ENCODE measurements around the gene BCDIN3D. TPM values are rescaled to one million over a fixed set of nuclear protein-coding genes. Genes with fewer than 3 reads are reported as not detected.
"Not testable (repeated sequence)": the region's sequence is repeated elsewhere in the genome, so short reads cannot be mapped to it uniquely, and the experiment has no call there.

Gene BCDIN3D
- total RNA-seq, 4 donors from 2014 or later, result 3.2 to 7.4 (median 6.3) TPM

DNA sequence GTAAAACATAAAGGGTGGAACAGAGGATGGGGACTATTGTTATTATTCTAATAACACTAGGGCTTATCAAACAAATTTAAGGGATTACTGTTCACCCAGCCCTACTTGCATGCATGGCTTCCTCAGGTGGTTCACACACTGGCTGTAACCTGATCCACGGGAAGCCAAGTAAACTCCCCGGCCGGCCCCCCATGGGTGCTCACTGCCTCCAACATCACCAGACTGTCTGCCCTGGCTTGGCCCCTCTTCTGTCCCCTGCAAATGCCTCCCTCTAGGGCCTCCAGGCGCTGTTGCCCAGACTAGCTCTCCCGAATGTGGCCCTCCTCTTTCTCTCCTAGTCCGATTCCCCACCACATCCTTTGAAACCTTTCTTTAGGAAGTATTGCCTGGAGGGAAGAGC is 42.2 kb upstream of the BCDIN3D start:
- TF ChIP-seq, protein P1, sequence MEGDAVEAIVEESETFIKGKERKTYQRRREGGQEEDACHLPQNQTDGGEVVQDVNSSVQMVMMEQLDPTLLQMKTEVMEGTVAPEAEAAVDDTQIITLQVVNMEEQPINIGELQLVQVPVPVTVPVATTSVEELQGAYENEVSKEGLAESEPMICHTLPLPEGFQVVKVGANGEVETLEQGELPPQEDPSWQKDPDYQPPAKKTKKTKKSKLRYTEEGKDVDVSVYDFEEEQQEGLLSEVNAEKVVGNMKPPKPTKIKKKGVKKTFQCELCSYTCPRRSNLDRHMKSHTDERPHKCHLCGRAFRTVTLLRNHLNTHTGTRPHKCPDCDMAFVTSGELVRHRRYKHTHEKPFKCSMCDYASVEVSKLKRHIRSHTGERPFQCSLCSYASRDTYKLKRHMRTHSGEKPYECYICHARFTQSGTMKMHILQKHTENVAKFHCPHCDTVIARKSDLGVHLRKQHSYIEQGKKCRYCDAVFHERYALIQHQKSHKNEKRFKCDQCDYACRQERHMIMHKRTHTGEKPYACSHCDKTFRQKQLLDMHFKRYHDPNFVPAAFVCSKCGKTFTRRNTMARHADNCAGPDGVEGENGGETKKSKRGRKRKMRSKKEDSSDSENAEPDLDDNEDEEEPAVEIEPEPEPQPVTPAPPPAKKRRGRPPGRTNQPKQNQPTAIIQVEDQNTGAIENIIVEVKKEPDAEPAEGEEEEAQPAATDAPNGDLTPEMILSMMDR (IDR thresholded peaks at IDR 0.05), result no peak
- no peak for TF ChIP-seq POLR2A (IDR thresholded peaks at IDR 0.05)

DNA sequence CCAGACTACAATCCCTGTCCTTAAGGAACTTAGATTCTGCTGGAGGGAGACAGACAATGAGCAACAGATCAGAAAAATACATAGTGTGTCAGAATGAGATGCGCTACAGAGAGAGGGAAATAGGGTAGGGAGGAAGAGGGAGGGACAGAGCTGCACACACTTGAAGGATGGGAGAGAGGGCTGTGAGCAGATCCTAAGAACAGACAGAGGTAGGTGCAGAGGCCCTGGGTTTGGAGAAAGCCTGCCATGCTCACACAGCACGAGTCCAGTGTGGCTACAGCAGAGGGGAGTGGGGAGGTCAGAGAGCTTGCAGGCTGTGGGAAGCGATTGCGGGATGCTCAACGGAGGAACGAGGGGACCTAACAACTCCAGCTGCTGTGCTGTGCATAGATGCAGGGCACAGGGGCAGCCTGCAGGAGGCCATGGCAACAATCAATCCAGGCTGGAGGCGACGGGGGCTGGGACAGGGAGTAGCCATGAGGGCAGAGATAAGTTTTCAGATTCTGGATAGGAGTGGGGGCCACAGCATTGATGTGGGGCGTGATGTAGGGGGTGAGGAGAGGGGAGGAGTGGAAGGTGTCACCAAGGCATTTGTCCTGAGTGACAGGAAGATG is 40.1 kb upstream of the BCDIN3D start:
- intact Hi-C loops (cut with DNase I; ENCODE audit: low total_unique reads), result no loop called here
- H3K4me3 ChIP-seq (ENCODE audit: low read depth, poor library complexity, severe bottlenecking), result no peak overlapping the region
- no peak for TF ChIP-seq POLR2A (IDR thresholded peaks at IDR 0.05)
- TF ChIP-seq, protein P1 (IDR thresholded peaks at IDR 0.05), result no peak
- no peak for DNase-seq (ENCODE audit: low spot score in 2 of 2)
- 80 to 91% methylated on average over 9 of the region's 9 CpGs for WGBS, 2 donors

More for the DNA sequence above, 42.2 kb upstream of the BCDIN3D start:
- intact Hi-C loops (cut with DNase I; ENCODE audit: low total_unique reads), result no loop called here
- 70 to 74% methylated on average over 6 of the region's 6 CpGs for WGBS, 2 donors
- H3K4me3 ChIP-seq (ENCODE audit: low read depth, poor library complexity, severe bottlenecking), result no peak overlapping the region
- no peak for DNase-seq (ENCODE audit: low spot score in 2 of 2)

DNA sequence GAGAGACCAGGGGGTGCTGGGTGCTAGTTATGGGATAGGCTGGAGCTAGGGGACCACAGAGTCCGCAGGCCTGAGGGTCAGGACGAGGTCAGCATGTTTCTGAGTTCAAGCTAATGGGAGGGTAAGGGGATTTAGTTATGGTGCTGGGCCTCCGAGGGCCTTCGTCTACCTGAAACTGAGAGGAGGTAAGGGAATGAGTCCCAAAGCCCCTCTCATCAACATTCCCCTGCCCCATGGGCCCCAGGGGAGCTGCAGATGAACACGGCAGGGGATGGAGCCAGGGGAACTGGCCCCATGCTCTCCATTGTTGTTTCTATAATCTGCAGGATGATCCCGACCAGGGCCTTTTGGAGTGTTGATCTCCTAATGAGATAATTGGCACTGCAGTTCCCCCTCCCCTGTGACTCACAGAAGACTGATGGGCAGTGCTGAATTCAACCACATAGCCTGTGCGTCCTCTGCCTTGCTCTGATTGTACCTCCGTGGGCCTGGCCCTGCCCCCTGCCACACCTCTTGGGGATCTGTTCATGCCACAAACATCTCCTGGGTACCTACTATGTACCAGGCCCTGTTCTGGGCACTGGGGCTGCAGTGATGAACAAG is 39.4 kb upstream of the BCDIN3D start:
- TF ChIP-seq, protein P1 (IDR thresholded peaks at IDR 0.05), result no peak
- no peak for TF ChIP-seq POLR2A (IDR thresholded peaks at IDR 0.05)
- intact Hi-C loops (cut with DNase I; ENCODE audit: low total_unique reads), result no loop called here
- 79 to 82% methylated on average over 8 of the region's 8 CpGs for WGBS, 2 donors
- no peak for DNase-seq (ENCODE audit: low spot score in 2 of 2)
- no peak overlapping the region for H3K4me3 ChIP-seq (ENCODE audit: low read depth, poor library complexity, severe bottlenecking)

DNA sequence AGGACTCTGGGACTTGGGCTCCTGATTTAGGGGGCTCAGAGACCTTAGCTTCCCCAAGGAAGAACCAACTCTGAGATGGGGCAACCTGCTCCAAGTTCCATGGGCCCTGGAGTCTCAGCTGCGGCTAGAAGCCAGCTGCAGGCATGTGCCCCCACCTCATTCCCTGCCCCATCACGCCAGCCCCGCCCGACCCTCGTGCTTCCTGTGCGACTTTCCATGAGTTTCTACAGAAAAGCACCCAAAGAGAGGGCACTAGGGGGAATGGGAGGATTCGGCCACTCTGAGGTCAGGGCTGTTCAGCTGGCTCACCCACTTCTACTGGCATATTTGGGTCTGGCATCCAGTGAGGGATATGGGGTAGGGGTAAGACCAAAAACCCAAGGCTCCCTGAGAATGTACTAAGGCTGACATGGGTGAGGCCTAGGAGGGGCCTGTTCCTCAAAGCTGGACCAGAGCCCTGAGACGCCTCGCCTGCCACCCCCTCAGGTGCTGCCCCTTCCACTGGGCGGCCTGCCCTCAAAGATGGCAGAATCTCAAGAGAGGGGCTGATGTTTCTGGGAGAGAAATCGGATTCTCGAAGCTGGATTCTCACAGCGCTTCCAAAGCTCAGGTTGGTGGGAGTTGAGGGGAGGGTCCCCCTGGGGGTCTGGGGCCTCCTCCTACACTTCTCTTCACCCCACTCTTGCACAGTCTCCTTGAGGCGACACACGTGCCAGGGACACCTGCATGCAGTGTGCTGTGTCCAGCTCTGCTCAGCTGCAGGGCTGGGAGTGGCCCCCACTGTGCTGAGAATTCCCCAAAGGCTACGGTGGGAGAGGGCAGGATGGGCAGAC is 38.7 kb upstream of the BCDIN3D start:
- intact Hi-C loops (cut with DNase I; ENCODE audit: low total_unique reads), result no loop called here
- WGBS, 2 donors, result 82 to 83% methylated on average over 16 of the region's 16 CpGs
- DNase-seq (ENCODE audit: low spot score in 2 of 2), result no peak
- H3K4me3 ChIP-seq (ENCODE audit: low read depth, poor library complexity, severe bottlenecking), result no peak overlapping the region
- TF ChIP-seq POLR2A (IDR thresholded peaks at IDR 0.05), result no peak
- TF ChIP-seq, protein P1 (IDR thresholded peaks at IDR 0.05), result no peak

DNA sequence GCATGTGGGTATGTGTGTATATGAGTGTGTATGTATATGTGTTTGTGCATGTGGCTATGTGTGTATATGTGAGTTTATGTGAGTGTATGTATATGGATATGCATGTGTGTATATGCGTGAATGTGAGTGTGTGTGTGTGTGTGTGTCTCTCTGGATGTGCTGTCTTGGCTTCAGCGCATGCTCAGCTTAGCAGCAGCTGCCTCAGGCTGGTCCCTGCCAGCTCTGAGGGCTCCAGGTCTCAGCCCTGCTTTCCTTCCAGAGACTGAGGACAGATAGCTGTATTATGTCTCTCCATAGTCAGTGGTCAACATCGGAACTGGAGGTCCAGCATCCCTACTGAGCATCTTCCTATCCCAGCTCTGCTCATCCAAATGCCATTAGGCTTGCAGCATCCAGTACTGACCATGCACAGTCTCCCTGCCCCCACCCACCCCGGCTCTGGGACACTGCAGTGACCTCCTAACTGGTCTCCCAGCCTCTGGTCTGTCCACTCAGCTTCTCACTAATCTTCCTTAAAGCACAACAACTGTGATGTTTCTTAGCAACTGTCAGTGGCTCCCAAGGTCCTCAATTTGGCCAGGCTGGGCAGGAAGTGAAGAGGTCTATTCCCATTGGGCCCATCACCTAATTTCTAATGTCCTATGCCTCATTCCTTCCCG is 38.0 kb upstream of the BCDIN3D start:
- intact Hi-C loops (cut with DNase I; ENCODE audit: low total_unique reads), result no loop called here
- TF ChIP-seq POLR2A (IDR thresholded peaks at IDR 0.05), result no peak
- TF ChIP-seq, protein P1 (IDR thresholded peaks at IDR 0.05), result no peak
- no peak overlapping the region for H3K4me3 ChIP-seq (ENCODE audit: low read depth, poor library complexity, severe bottlenecking)
- DNase-seq (ENCODE audit: low spot score in 2 of 2), result no peak
- 84% methylated on average over 5 of the region's 5 CpGs for WGBS, 2 donors

DNA sequence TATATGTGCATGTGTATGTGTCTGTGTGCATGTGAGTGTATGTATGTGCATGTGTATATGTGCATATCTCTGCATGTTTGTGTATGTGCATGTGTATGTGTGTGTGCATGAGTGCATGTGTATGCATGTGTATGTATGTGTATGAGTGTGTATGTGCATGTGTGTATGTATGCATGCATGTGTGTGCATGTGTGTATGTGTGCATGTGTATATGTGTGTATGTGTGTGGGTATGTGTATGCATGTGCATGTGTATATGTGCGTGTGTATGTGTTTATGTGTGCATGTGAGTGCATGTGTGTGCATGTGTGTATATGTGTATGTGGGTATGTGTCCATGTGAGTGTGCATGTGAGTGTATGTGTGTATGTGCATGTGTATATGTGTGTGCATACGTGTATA is 36.2 kb upstream of the BCDIN3D start:
- H3K4me3 ChIP-seq (ENCODE audit: low read depth, poor library complexity, severe bottlenecking); intact Hi-C loops (cut with DNase I; ENCODE audit: low total_unique reads); DNase-seq (ENCODE audit: low spot score in 2 of 2): not testable (repeated sequence)
- WGBS, 2 donors, result 88 to 91% methylated on average over 2 of the region's 2 CpGs
